ENCODE measurements around the gene GTPBP4.

GRCh38 chr10:985361-985760 lies 2.9 kb upstream of the GTPBP4 start:
- TF ChIP-seq CTCF (IDR thresholded peaks at IDR 0.05) (no peak), POLR2A (IDR thresholded peaks at IDR 0.05) (no peak), POLR2AphosphoS5 (IDR thresholded peaks at IDR 0.05) (no peak)

All from gastroesophageal sphincter (tissue), 3 donors.